LNCaP clone FGC (cell line): ENCODE measurements around the gene RESP18.

ENCODE experiments used
- DNase-seq: peaks from one replicate; pipeline ENCODE4 v3.0.0-alpha.2; 2011; ENCODE audit warnings: low read depth
- H3K4me3 ChIP-seq: 2 replicates; pipeline ENCODE4 v1.5.1; 2011; ENCODE audit warnings: mild to moderate bottlenecking, low read depth, low read length, control low read depth
- TF ChIP-seq, protein P1 (sequence below): IDR thresholded peaks from 2 replicates; pipeline ENCODE4 v1.5.1; 2012; ENCODE audit warnings: mild to moderate bottlenecking; ENCODE audit not compliant: control insufficient read depth, insufficient read depth; ENCODE audit errors: extremely low read depth

Gene RESP18

DNA sequence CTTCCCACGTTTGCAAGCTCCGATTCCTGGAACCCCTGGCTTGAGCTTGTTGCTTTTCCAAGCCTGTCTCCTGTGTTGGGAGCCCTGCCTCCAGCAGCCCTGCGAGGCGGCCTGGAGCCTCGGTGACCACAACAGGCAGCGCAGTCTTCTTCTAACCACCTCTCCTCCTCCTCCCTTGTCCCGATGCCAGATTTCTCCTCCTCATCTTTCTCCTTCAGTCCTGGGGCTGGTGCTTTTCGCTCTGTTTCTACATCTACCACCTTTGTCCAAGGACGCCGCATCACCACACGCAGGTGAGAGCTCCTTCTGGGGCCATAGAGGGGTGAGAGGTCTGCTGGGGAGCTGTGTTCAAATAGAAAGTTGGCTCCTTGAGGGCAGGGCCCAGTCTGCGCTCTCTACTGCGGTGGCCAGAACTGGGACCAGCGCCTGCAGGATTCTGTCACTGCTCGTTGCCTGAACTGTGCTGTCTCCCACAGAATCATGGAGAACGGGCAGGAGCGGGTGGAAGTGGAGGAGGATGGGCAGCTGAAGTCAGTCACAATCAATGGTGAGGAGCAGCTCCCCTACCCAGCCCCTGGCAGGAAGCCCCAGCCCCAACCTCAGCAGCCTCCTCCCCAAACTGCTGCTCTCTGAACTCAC is 49.5 kb downstream of the RESP18 start:
- TF ChIP-seq, protein P1, sequence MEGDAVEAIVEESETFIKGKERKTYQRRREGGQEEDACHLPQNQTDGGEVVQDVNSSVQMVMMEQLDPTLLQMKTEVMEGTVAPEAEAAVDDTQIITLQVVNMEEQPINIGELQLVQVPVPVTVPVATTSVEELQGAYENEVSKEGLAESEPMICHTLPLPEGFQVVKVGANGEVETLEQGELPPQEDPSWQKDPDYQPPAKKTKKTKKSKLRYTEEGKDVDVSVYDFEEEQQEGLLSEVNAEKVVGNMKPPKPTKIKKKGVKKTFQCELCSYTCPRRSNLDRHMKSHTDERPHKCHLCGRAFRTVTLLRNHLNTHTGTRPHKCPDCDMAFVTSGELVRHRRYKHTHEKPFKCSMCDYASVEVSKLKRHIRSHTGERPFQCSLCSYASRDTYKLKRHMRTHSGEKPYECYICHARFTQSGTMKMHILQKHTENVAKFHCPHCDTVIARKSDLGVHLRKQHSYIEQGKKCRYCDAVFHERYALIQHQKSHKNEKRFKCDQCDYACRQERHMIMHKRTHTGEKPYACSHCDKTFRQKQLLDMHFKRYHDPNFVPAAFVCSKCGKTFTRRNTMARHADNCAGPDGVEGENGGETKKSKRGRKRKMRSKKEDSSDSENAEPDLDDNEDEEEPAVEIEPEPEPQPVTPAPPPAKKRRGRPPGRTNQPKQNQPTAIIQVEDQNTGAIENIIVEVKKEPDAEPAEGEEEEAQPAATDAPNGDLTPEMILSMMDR, result no peak
- no peak overlapping the region for H3K4me3 ChIP-seq
- DNase-seq, result no peak

DNA sequence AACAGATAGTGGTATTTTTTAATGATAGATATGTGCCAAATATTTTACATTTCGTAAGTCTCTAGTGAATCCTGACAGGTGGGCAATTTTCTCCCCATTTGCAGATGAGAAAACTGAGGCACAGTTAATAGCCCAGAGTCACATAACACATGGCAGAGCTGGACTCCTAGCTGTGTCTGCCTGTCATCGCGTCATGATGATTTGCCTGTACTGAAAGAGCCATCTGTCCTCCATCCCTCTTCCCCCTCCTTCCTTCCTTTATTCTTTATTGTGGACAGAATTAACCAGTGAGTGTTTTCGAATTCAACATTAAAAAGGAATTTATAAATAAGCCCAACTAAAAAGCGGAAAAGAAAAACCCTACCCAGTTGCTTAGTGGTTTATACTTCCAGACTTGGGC is 50.2 kb downstream of the RESP18 start:
- DNase-seq, result no peak
- no peak overlapping the region for H3K4me3 ChIP-seq
- TF ChIP-seq, protein P1, result no peak

DNA sequence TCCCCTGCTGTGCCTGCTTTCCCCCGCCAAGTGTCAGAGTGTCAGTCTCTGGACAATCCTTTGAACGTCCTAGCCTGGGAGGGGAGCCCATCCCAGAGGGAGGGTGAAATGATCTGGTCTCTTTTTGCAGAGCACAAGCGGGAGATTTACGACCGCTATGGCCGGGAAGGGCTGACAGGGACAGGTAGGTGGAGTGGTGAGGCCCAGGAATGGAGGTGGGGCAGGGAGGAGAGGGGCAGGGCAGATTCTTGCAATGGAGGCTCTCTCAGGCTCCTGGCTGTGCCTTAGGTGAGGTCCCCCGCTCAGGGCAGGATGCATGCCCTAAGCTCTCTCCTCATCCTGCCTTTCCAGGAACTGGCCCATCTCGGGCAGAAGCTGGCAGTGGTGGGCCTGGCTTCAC is 51.0 kb downstream of the RESP18 start:
- TF ChIP-seq, protein P1, result no peak
- H3K4me3 ChIP-seq, result no peak overlapping the region
- no peak for DNase-seq

DNA sequence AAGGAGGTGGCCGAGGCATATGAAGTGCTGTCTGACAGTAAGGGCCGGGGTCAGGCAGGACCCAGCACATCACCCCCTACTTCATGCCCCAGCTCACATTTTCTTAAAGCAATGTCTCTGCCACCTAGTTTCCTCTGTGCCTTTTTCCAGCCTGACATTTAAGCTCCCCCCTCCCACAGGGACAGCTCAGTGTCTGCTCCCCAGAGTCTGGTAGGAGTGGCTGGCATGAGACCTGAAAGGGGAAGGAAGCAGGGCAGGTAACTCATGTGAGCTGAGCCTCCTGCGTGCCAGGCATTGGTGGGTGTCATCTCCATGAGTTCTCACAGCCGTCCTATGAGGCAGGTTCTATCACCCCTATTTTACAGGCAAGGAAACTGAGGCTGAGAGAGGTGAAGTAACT is 51.9 kb downstream of the RESP18 start:
- no peak overlapping the region; the same call in 1 of the 2 replicates for H3K4me3 ChIP-seq
- TF ChIP-seq, protein P1, result no peak
- DNase-seq, result no peak

DNA sequence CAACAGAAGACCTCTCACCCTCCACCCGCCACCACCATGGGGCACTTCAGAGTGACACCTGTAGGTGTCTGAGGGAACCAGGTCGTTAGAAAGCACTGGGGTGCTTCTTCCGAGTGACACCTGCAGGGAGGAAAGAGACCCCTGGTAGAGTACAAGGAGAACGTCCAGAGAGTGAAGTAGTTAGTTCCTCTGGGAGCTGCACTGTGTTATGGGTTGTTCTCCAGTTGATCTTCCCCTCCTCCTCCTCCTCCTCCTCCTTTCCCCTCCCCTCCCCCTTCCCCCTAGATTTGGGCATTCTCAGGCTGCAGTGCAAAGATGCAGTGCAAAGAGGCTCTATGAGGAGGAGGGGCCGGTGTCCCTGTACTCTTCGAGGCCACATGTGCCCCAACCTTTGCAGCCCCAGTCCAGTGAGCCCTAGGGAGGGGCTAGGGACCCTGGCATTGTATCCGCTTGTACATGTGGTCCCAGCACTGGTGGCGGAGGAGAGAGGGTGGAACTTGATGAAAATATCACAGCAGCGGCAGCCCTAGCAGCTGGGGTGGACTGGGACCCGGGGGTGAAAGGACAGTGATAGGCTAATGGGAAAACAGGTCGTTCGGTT is 52.5 kb downstream of the RESP18 start:
- DNase-seq, result no peak
- peak overlapping the region; percentile 80 for H3K4me3 ChIP-seq
- TF ChIP-seq, protein P1, result no peak

DNA sequence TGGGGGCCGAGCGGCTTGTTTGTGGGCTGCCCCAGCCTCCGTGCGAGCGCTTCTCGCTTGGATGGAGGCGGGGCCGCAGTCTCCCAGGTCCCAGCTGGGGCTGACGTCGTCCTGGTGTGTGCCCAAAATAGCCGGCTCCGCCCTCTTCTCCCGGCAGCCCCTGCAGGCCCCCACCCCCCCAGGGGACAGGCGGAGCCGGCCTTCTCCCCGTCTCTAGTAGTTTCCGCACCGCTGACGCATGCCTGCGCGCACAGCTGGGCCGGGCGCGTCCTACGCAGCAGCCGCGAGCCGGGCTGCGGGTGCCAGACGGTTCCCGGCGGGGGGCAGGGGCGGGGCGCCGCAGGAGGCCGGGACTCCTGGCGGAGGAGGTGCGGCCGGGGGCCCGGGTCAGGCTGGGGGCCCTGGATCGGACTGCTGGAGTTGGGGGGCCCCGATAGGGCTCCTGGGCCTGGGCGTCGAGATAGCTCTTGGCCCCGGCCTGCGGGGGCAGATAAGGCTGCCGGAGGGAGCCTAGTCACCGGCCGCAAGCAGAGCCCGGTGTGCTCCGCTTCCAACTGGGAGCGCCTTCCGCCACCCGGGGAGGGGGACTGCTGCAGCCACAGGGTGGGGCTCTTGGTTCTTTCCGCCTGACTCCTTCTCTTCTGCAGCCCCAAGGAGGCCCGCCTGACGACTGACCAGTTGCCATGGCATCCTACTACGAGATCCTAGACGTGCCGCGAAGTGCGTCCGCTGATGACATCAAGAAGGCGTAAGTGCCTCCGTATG is 53.2 kb downstream of the RESP18 start, which contains the start of gene DNAJB2:
DNAJB2 (plus strand) TSS at position 216 of the 765 bp plus-strand sequence; CDS start at position 684, 468 bp downstream.
- DNase-seq, result peak; percentile 83
- TF ChIP-seq, protein P1, result no peak
- peak within 1 kb of the TSS; percentile 80 for H3K4me3 ChIP-seq
